SK-N-SH (cell line): ENCODE measurements around the gene LDAH. TPM values are rescaled to one million over a fixed set of nuclear protein-coding genes. Genes with fewer than 3 reads are reported as not detected.

ENCODE experiments used
- CTCF ChIA-PET: fragments of 300-600, 350-600 bp; formaldehyde crosslinking; extraction: SDS; loops from one replicate; lab custom pipeline; 2021; lab: Yijun Ruan, JAX
- POLR2A ChIA-PET: fragments of 350-600 bp; sonication (Branson Sonifier 250); formaldehyde crosslinking; extraction: SDS; loops from one replicate; lab custom pipeline; 2020; ENCODE audit warnings: antibody characterized with exemption, inconsistent platforms; lab: Yijun Ruan, JAX
- DNase-seq: peaks from one replicate; pipeline ENCODE4 v3.0.0; 2012
- H2AFZ ChIP-seq: fragments of 200-600 bp; sonication (generic); 2 replicates; pipeline ENCODE4 v1.8.1; 2016; ENCODE audit warnings: antibody characterized with exemption, mild to moderate bottlenecking, low read depth
- H3F3A ChIP-seq: fragments of 200-600 bp; sonication (generic); replicated peaks from 2 replicates; pipeline ENCODE3; 2016; ENCODE audit warnings: antibody characterized with exemption, mild to moderate bottlenecking; ENCODE audit not compliant: insufficient read depth
- H3K27ac ChIP-seq, 2 experiments: fragments of 200-500 bp in 1 of 2; fragments of 200-600 bp in 1 of 2; sonication (Bioruptor generic) in 1 of 2; sonication (generic), shearing (Covaris generic) in 1 of 2; 2 replicates each; pipeline versions ENCODE4 v1.5.1 to v1.6.1; 2014 to 2016; ENCODE audit warnings: low read depth in 2 of 2, inconsistent platforms in 1 of 2, low read length in 1 of 2, mild to moderate bottlenecking in 1 of 2, mixed read lengths in 1 of 2
- H3K27me3 ChIP-seq: fragments of 200-600 bp; sonication (generic), shearing (Covaris generic); 2 replicates; pipeline ENCODE4 v1.6.1; 2016; ENCODE audit warnings: mixed run types; ENCODE audit not compliant: insufficient read depth
- H3K36me3 ChIP-seq, 2 experiments: fragments of 200-500 bp in 1 of 2; fragments of 200-600 bp in 1 of 2; sonication (Bioruptor generic) in 1 of 2; sonication (generic) in 1 of 2; replicated peaks in 1 of 2; 2 replicates each; pipeline versions ENCODE3 to v1.5.1; 2014 to 2016; ENCODE audit warnings: low read length in 1 of 2, mild to moderate bottlenecking in 1 of 2; ENCODE audit not compliant: insufficient read depth in 2 of 2, control insufficient read depth in 1 of 2
- H3K4me1 ChIP-seq, 2 experiments: fragments of 200-500 bp in 1 of 2; fragments of 200-600 bp in 1 of 2; sonication (Bioruptor generic) in 1 of 2; sonication (generic), shearing (Covaris generic) in 1 of 2; 2 replicates each; pipeline versions ENCODE4 v1.5.1 to v1.6.1; 2014 to 2016; ENCODE audit warnings: low read depth in 1 of 2, low read length in 1 of 2, mixed run types in 1 of 2; ENCODE audit not compliant: insufficient read depth in 2 of 2, control insufficient read depth in 1 of 2
- H3K4me2 ChIP-seq: fragments of 200-600 bp; sonication (generic), shearing (Covaris generic); 2 replicates; pipeline ENCODE4 v1.6.1; 2017; ENCODE audit warnings: mixed run types
- H3K4me3 ChIP-seq, 2 experiments: fragments of 200-500 bp in 1 of 2; fragments of 200-600 bp in 1 of 2; sonication (Bioruptor generic) in 1 of 2; sonication (generic), shearing (Covaris generic) in 1 of 2; 2 replicates each; pipeline versions ENCODE4 v1.5.1 to v1.8.1; 2014 to 2016; ENCODE audit warnings: low read depth in 2 of 2, inconsistent platforms in 1 of 2, low read length in 1 of 2, mild to moderate bottlenecking in 1 of 2, mixed read lengths in 1 of 2, moderate library complexity in 1 of 2
- H3K79me2 ChIP-seq: fragments of 200-600 bp; sonication (generic); 2 replicates; pipeline ENCODE4 v1.8.1; 2017; ENCODE audit warnings: mild to moderate bottlenecking; ENCODE audit not compliant: insufficient read depth
- H3K9ac ChIP-seq: fragments of 200-600 bp; sonication (generic); 2 replicates; pipeline ENCODE4 v1.6.1; 2017; ENCODE audit warnings: mixed run types
- H3K9me2 ChIP-seq: fragments of 200-600 bp; sonication (generic); 2 replicates; pipeline ENCODE4 v1.6.1; 2017; ENCODE audit warnings: mixed run types
- H3K9me3 ChIP-seq: fragments of 200-600 bp; sonication (generic); 2 replicates; pipeline ENCODE4 v1.6.1; 2017; ENCODE audit warnings: mixed run types, mild to moderate bottlenecking, moderate library complexity
- H4K20me1 ChIP-seq: fragments of 200-600 bp; sonication (generic); 2 replicates; pipeline ENCODE4 v1.6.1; 2017; ENCODE audit warnings: mild to moderate bottlenecking, mixed run types; ENCODE audit not compliant: insufficient read depth
- CHD2 ChIP-seq: fragments of 150-350 bp; IDR thresholded peaks from 2 replicates; pipeline ENCODE4 v1.6.1; 2018; ENCODE audit warnings: low read length; ENCODE audit not compliant: partially characterized antibody
- ELF1 ChIP-seq: IDR thresholded peaks from 2 replicates; pipeline ENCODE4 v1.4.0; 2012
- FOSL2 ChIP-seq: IDR thresholded peaks from 2 replicates; pipeline ENCODE4 v1.4.0; 2012; ENCODE audit warnings: low read depth, mild to moderate bottlenecking, moderate library complexity, borderline replicate concordance
- FOXM1 ChIP-seq: IDR thresholded peaks from 2 replicates; pipeline ENCODE4 v1.4.0; 2012; ENCODE audit warnings: low read depth, mild to moderate bottlenecking
- GABPA ChIP-seq: IDR thresholded peaks from 2 replicates; pipeline ENCODE4 v1.4.0; 2012; ENCODE audit warnings: low read depth, mild to moderate bottlenecking
- MAX ChIP-seq: IDR thresholded peaks from 2 replicates; pipeline ENCODE4 v1.4.0; 2012; ENCODE audit warnings: low read depth
- NFIC ChIP-seq: IDR thresholded peaks from 2 replicates; pipeline ENCODE4 v1.4.0; 2012; ENCODE audit warnings: borderline replicate concordance
- NRF1 ChIP-seq: IDR thresholded peaks from 2 replicates; pipeline ENCODE4 v1.6.1; 2012; ENCODE audit warnings: low read depth, mild to moderate bottlenecking, low read length
- POLR2AphosphoS5 ChIP-seq: IDR thresholded peaks from 2 replicates; pipeline ENCODE4 v1.6.1; 2012; ENCODE audit warnings: low read depth, low read length
- RAD21 ChIP-seq: IDR thresholded peaks from 2 replicates; pipeline ENCODE4 v1.6.1; 2012; ENCODE audit warnings: mild to moderate bottlenecking, low read length
- RCOR1 ChIP-seq: fragments of 150-350 bp; IDR thresholded peaks from 2 replicates; pipeline ENCODE4 v1.6.1; 2017; ENCODE audit warnings: antibody characterized with exemption, low read length
- REST ChIP-seq: IDR thresholded peaks from 2 replicates; pipeline ENCODE4 v1.6.1; 2012; ENCODE audit warnings: mild to moderate bottlenecking, low read depth, low read length, moderate library complexity
- SIN3A ChIP-seq: IDR thresholded peaks from 2 replicates; pipeline ENCODE4 v1.6.1; 2012; ENCODE audit warnings: low read depth, mild to moderate bottlenecking, low read length, moderate library complexity, borderline replicate concordance
- TAF1 ChIP-seq: IDR thresholded peaks from 2 replicates; pipeline ENCODE4 v1.6.1; 2012; ENCODE audit warnings: low read depth, mild to moderate bottlenecking, low read length, moderate library complexity, borderline replicate concordance
- TCF12 ChIP-seq: IDR thresholded peaks from 2 replicates; pipeline ENCODE4 v1.4.0; 2012
- TEAD4 ChIP-seq: IDR thresholded peaks from 2 replicates; pipeline ENCODE4 v1.4.0; 2012; ENCODE audit warnings: mild to moderate bottlenecking, borderline replicate concordance; ENCODE audit not compliant: insufficient read depth
- USF1 ChIP-seq: IDR thresholded peaks from 2 replicates; pipeline ENCODE4 v1.4.0; 2012; ENCODE audit warnings: low read depth, borderline replicate concordance
- YY1 ChIP-seq: IDR thresholded peaks from 2 replicates; pipeline ENCODE4 v1.4.0; 2012; ENCODE audit warnings: low read depth, mild to moderate bottlenecking
- ZBTB33 ChIP-seq: IDR thresholded peaks from 2 replicates; pipeline ENCODE4 v1.4.0; 2012; ENCODE audit warnings: low read depth, borderline replicate concordance
- WGBS: methylation state at CpG from one replicate; pipeline ENCODE4 v1.1.6; 2017; ENCODE audit warnings: low lambda C conversion rate; 5-methylcytosine and 5-hydroxymethylcytosine counted together
- polyA plus RNA-seq, 3 experiments: library from polyadenylated mRNA; depleted of rRNA; stranded (reverse); fragments of >200 nt; gene quantifications; 2 replicates each; pipeline ENCODE4 v1.2.3, GENCODE V29; 2012

Gene LDAH
- polyA plus RNA-seq, 1 of the 3 experiments (the other 2 are of a cell fraction), result 12.7 TPM

- Histone ChIP-seq H3K9ac (no peak overlapping the region), H3K4me1 (no peaks in the 10 kb centered on the region; a peak in 1 of 4 replicates), H3F3A (no peaks in the 10 kb centered on the region), H3K9me3 (no peaks in the 10 kb centered on the region), H3K4me3 (no peak overlapping the region), H3K27me3 (no peaks in the 10 kb centered on the region), H3K27ac (no peak overlapping the region), H3K9me2 (no peaks in the 10 kb centered on the region), H3K36me3 (peaks cover 3 to 43% of the 10 kb centered on the region in 2 experiments), H3K4me2 (no peak overlapping the region), H4K20me1 (no peaks in the 10 kb centered on the region), H2AFZ (no peak overlapping the region), H3K79me2 (no peaks in the 10 kb centered on the region)
- ChIA-PET POLR2A (no interaction called here), CTCF (interaction anchor here (0.6 to 1.1 kb wide), 4 partner anchors 9 to 30 kb away, joined by 3 to 4 read pairs (median 4); no protein-coding TSS in a partner anchor)
- 94% methylated on average over 6 of the region's 6 CpGs for WGBS
- DNase-seq, result no peak
- TF ChIP-seq TAF1 (no peak), GABPA (no peak), NRF1 (no peak), NFIC (no peak), TCF12 (no peak), CHD2 (no peak), FOXM1 (no peak), POLR2AphosphoS5 (no peak), TEAD4 (no peak), MAX (no peak)
Measured at GRCh38 chr2:20691076-20691734, 131.7 kb downstream of the LDAH start.

GRCh38 chr2:20689428-20690264 is 133.3 kb downstream of the LDAH start:
- no peak overlapping the region for H3K9ac ChIP-seq
- no peaks in the 10 kb centered on the region for H3K9me3 ChIP-seq
- POLR2A ChIA-PET, result no interaction called here
- CTCF ChIA-PET, result interaction anchor here (0.8 to 2.7 kb wide), 5 partner anchors 14 to 274 kb away, joined by 3 to 7 read pairs (median 5); partner anchors contain the start of gene GDF7
- no peaks in the 10 kb centered on the region for H3K4me1 ChIP-seq
- H3K79me2 ChIP-seq, result no peaks in the 10 kb centered on the region
- H3F3A ChIP-seq, result no peaks in the 10 kb centered on the region
- H2AFZ ChIP-seq, result no peak overlapping the region
- H3K4me2 ChIP-seq, result no peak overlapping the region
- DNase-seq, result no peak
- H4K20me1 ChIP-seq, result no peaks in the 10 kb centered on the region
- H3K36me3 ChIP-seq, result peaks cover 3 to 52% of the 10 kb centered on the region in 2 experiments
- H3K9me2 ChIP-seq, result no peaks in the 10 kb centered on the region
- H3K27me3 ChIP-seq, result no peaks in the 10 kb centered on the region
- no peak overlapping the region for H3K27ac ChIP-seq
- no peak overlapping the region for H3K4me3 ChIP-seq
- 91% methylated on average over 11 of the region's 11 CpGs for WGBS
- TF ChIP-seq NRF1 (no peak), USF1 (no peak), RAD21 (no peak), YY1 (no peak), ZBTB33 (no peak), CHD2 (no peak), REST (no peak), ELF1 (no peak), SIN3A (no peak), RCOR1 (no peak), FOSL2 (no peak)
